Uterus (tissue), 4 donors: ENCODE data around the gene PUSL1. TPM values are rescaled to one million over a fixed set of nuclear protein-coding genes. Genes with fewer than 3 reads are reported as not detected.

Source experiments
- DNase-seq, 2 donors: peaks; one replicate each; pipeline ENCODE4 v3.0.0-alpha.2; 2019 to 2020
- H3K27ac ChIP-seq, 2 donors: fragments of 200-600 bp; sonication (generic); 1 replicate in 1 of 2; 2 replicates in 1 of 2; pipeline ENCODE4 v1.5.1; 2016 to 2018
- H3K27me3 ChIP-seq, 2 donors: fragments of 200-600 bp; sonication (generic); one replicate each; pipeline ENCODE4 v1.5.1; 2018 to 2019; ENCODE audit warnings: control low read depth in 1 of 2
- H3K36me3 ChIP-seq, 2 donors: fragments of 200-600 bp; sonication (generic); one replicate each; pipeline ENCODE4 v1.5.1; 2019; ENCODE audit warnings: control low read depth in 1 of 2
- H3K4me1 ChIP-seq, 2 donors: fragments of 200-600 bp; sonication (generic); one replicate each; pipeline ENCODE4 v1.5.1; 2018 to 2019; ENCODE audit warnings: control low read depth in 1 of 2
- H3K4me3 ChIP-seq, 2 donors: fragments of 200-600 bp; sonication (generic); 1 replicate in 1 of 2; 2 replicates in 1 of 2; pipeline ENCODE4 v1.5.1; 2018 to 2019; ENCODE audit warnings: mild to moderate bottlenecking in 1 of 2
- H3K9me3 ChIP-seq, 2 donors: fragments of 200-600 bp; sonication (generic); one replicate each; pipeline ENCODE4 v1.5.1; 2019; ENCODE audit warnings: control low read depth in 1 of 2
- POLR2A ChIP-seq, 2 donors: fragments of 450-650 bp; IDR thresholded peaks; one replicate each; pipeline ENCODE4 v1.6.1; 2016; ENCODE audit warnings: antibody characterized with exemption in 2 of 2, mild to moderate bottlenecking in 1 of 2, moderate library complexity in 1 of 2
- intact Hi-C: fragments of 100-400 bp; cut with DNase I; formaldehyde crosslinking; loops from one replicate; pipeline ENCODE4 v1.15.1; 2023; ENCODE audit warnings: low total_unique reads
- total RNA-seq, 4 donors: library from RNA; depleted of rRNA in 3 of 4; stranded (reverse); fragments of >200 nt in 3 of 4; gene quantifications; one replicate each; pipeline versions ENCODE4 v1.1.0 to v1.2.4, GENCODE V29; 2014 to 2023
- TF ChIP-seq, protein P1 (sequence below), 4 experiments: fragments of 200-600 bp in 2 of 4; fragments of 450-650 bp in 2 of 4; sonication (generic) in 2 of 4; IDR thresholded peaks; one replicate each; pipeline ENCODE4 v1.5.1; 2016 to 2019; ENCODE audit warnings: antibody characterized with exemption in 4 of 4, mild to moderate bottlenecking in 2 of 4, moderate library complexity in 1 of 4
- donor health status: DM: yes; HTN: yes; CAD: no.

PUSL1 gene
- total RNA-seq, 4 donors from 2014 or later = 14.7 to 34.1 (median 24.3) TPM

- Histone ChIP-seq H3K9me3 (no peaks in the 10 kb centered on the region), H3K27ac (no peak overlapping the region), H3K4me3 (no peak overlapping the region), H3K4me1 (peaks cover 0 to 14% of the 10 kb centered on the region in 2 donors), H3K36me3 (no peaks in the 10 kb centered on the region), H3K27me3 (no peaks in the 10 kb centered on the region)
- intact Hi-C loops = no loop called here
- no peak for DNase-seq
- TF ChIP-seq, protein P1, sequence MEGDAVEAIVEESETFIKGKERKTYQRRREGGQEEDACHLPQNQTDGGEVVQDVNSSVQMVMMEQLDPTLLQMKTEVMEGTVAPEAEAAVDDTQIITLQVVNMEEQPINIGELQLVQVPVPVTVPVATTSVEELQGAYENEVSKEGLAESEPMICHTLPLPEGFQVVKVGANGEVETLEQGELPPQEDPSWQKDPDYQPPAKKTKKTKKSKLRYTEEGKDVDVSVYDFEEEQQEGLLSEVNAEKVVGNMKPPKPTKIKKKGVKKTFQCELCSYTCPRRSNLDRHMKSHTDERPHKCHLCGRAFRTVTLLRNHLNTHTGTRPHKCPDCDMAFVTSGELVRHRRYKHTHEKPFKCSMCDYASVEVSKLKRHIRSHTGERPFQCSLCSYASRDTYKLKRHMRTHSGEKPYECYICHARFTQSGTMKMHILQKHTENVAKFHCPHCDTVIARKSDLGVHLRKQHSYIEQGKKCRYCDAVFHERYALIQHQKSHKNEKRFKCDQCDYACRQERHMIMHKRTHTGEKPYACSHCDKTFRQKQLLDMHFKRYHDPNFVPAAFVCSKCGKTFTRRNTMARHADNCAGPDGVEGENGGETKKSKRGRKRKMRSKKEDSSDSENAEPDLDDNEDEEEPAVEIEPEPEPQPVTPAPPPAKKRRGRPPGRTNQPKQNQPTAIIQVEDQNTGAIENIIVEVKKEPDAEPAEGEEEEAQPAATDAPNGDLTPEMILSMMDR (IDR thresholded peaks at IDR 0.05) = no peak
- TF ChIP-seq POLR2A (IDR thresholded peaks at IDR 0.05) = no peak
Observed at GRCh38 chr1:1295154-1295923, 13.1 kb upstream of the PUSL1 start.

- Histone ChIP-seq H3K27ac (no peak overlapping the region), H3K4me1 (peaks cover 0 to 4% of the 10 kb centered on the region in 2 donors), H3K36me3 (no peaks in the 10 kb centered on the region), H3K27me3 (no peaks in the 10 kb centered on the region), H3K4me3 (no peak overlapping the region), H3K9me3 (no peaks in the 10 kb centered on the region)
- intact Hi-C loops = no loop called here
- TF ChIP-seq POLR2A (IDR thresholded peaks at IDR 0.05) = no peak
- TF ChIP-seq, protein P1 (IDR thresholded peaks at IDR 0.05) = no peak
- no peak for DNase-seq
Observed at GRCh38 chr1:1296070-1297061, 12.0 kb upstream of the PUSL1 start.

- TF ChIP-seq, protein P1 (IDR thresholded peaks at IDR 0.05) = no peak
- no peak for TF ChIP-seq POLR2A (IDR thresholded peaks at IDR 0.05)
- Histone ChIP-seq H3K27me3 (no peaks in the 10 kb centered on the region), H3K36me3 (no peaks in the 10 kb centered on the region), H3K4me3 (no peak overlapping the region), H3K9me3 (no peaks in the 10 kb centered on the region), H3K27ac (no peak overlapping the region), H3K4me1 (no peaks in the 10 kb centered on the region)
- no peak for DNase-seq
- intact Hi-C loops = no loop called here
Observed at GRCh38 chr1:1297802-1298424, 10.5 kb upstream of the PUSL1 start.

DNA sequence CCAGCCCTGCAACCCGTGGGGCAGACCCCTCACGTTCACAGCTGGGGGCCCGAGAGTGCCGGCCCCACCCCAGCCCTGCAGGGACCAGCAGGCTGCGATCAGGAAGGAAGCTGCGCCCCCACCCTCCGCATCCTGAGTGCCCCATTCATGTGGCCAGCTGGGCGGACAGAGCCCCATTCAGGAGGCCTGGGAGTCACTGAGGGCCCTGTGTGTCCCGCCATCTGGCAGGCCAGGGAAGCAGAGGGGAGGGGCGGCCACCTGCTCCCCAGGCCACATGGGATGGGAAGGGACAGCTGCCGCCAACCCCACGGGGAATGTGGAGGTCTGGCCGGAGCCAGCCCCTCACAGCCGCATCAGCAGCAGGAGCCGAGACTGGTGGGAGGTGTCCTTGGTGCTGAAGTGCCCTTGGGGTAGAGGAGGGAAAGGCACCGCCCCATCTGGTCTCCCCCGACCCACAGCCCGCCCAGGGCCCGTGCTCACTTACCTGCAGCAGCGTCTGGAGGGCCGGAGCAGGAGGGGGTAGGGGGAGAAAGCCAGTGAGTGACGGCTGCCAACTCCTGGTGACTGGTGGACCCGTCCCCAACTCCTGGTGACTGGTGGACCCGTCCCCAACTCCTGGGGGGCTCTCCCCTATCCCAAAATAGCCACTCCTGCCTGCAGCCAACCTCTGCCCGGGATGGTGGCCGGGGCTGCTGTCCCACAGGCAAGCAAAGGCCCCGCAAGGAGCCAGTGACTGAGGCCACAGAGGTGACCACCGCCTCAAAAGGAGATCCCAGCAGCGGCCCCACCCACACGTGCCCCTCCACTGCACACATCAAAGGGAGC lies 9.3 kb upstream of the PUSL1 start:
- intact Hi-C loops = no loop called here
- H3K4me3 ChIP-seq = no peak overlapping the region
- H3K27ac ChIP-seq = no peak overlapping the region
- H3K27me3 ChIP-seq = no peaks in the 10 kb centered on the region
- no peaks in the 10 kb centered on the region for H3K36me3 ChIP-seq
- H3K4me1 ChIP-seq = peaks cover 0 to 3% of the 10 kb centered on the region in 2 donors
- TF ChIP-seq, protein P1 (IDR thresholded peaks at IDR 0.05) = no peak
- no peak for TF ChIP-seq POLR2A (IDR thresholded peaks at IDR 0.05)
- no peak for DNase-seq
- no peaks in the 10 kb centered on the region for H3K9me3 ChIP-seq
